Activated CD4-positive, alpha-beta T cell treated with anti-CD3 and anti-CD28 coated beads for 1 hour (primary cell): ENCODE results near the gene DAZAP1.
A peak's percentile ranks its signal among the peaks of the same experiment; 100 is the strongest.

Experiments
- DNase-seq: peaks from one replicate; pipeline ENCODE4 v3.0.0-alpha.2; 2020

Gene DAZAP1

GRCh38 chr19:1394252-1395193 is 12.9 kb upstream of the DAZAP1 start:
- no peak for DNase-seq

GRCh38 chr19:1395194-1396018 is 12.0 kb upstream of the DAZAP1 start:
- no peak for DNase-seq

GRCh38 chr19:1396019-1396767 is 11.2 kb upstream of the DAZAP1 start:
- no peak for DNase-seq

GRCh38 chr19:1396768-1397679 is 10.4 kb upstream of the DAZAP1 start:
- no peak for DNase-seq

GRCh38 chr19:1397838-1398237 is 9.5 kb upstream of the DAZAP1 start:
- no peak for DNase-seq

GRCh38 chr19:1399079-1399478 is 8.3 kb upstream of the DAZAP1 start:
- DNase-seq, result no peak

- no peak for DNase-seq
These were observed 7.6 kb upstream of the DAZAP1 start for GRCh38 chr19:1399745-1400144.

GRCh38 chr19:1400281-1401137 is 6.9 kb upstream of the DAZAP1 start:
- DNase-seq, result no peak

- DNase-seq, result peak; percentile 43
These were observed 6.1 kb upstream of the DAZAP1 start, which contains the start of gene GAMT for GRCh38 chr19:1401138-1401888. GAMT (minus strand) TSS chr19:1401542; CDS start chr19:1401476, 66 bp downstream.

- no peak for DNase-seq
These were observed 5.5 kb upstream of the DAZAP1 start for GRCh38 chr19:1401889-1402217.

- no peak for DNase-seq
These were observed 4.8 kb upstream of the DAZAP1 start for GRCh38 chr19:1402411-1403070.

GRCh38 chr19:1406774-1407527 is 435 bp upstream of the DAZAP1 start:
- DNase-seq, result peak; percentile 100

GRCh38 chr19:1408300-1409203 is 1.2 kb downstream of the DAZAP1 start:
- DNase-seq, result peak; percentile 36

- DNase-seq, result no peak
These were observed 2.0 kb downstream of the DAZAP1 start for GRCh38 chr19:1409204-1410005.

- no peak for DNase-seq
These were observed 2.9 kb downstream of the DAZAP1 start for GRCh38 chr19:1410136-1410786.

- no peak for DNase-seq
These were observed 3.4 kb downstream of the DAZAP1 start for GRCh38 chr19:1410789-1411188.
